ENCODE results near the gene PPP1R1C.

The PPP1R1C gene

GRCh38 chr2:182113334-182113733, 127.7 kb downstream of the PPP1R1C start:
- DNase-seq (ENCODE audit: low read depth): no peak

- DNase-seq (ENCODE audit: low read depth): no peak
Measured at GRCh38 chr2:182115258-182115657, 129.6 kb downstream of the PPP1R1C start.

DNA sequence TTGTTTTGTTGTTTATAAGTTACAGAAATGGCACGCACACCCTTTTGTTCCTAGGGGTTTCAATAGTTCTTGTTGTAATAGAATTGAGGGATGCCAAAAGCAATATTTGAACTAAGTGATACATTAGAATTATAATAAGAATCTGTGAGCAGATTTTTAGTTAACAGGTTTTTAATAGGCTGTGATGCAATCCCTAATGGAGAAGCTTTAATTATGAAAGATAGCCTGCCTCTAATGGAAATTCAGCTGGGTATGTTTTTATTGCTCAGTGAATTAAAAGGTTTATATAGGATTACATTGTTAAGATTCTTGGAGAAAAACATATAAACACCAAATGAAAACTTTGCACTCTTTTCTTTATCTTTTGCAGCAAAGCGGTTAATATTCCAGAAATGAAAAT, 131.1 kb downstream of the PPP1R1C start:
- no peak for DNase-seq (ENCODE audit: low read depth)

- no peak for DNase-seq (ENCODE audit: low read depth)
Measured at GRCh38 chr2:182117196-182117595, 131.5 kb downstream of the PPP1R1C start.

- no peak for DNase-seq (ENCODE audit: low read depth)
Measured at GRCh38 chr2:182128821-182129707, 143.4 kb downstream of the PPP1R1C start.

GRCh38 chr2:182132605-182133004, 147.0 kb downstream of the PPP1R1C start:
- no peak for DNase-seq (ENCODE audit: low read depth)

DNA sequence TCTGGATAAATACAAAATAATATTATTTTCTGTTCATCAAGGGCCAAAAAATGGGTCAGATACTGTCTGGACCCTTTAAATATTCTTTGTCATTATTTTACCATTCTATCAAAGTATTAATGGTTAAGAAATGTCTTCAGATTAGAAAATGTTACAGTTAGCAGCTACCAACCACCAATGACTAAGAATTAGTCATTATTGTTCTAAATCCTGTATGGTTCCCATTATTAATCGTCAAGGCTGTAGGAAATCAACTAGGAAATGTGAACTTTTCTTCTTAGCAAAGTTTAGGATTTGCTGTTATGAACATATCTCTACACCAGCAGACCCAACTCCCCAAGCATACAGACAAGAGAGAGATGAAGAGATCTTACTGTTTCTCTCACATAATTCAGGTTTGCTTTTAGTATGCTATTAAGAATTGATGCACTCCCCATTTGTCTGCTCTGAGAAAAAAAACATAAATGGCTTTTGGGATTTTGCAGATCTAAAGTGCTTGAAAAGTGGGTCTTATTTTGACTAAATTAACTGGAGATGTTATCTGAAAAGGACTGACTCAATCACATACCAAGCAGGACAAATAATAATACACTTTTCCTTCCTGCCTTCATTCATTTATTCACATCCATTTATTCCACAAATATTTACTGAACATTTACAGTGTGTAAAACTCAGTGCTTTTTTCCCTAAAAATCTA, 147.7 kb downstream of the PPP1R1C start:
- DNase-seq (ENCODE audit: low read depth): no peak

DNA sequence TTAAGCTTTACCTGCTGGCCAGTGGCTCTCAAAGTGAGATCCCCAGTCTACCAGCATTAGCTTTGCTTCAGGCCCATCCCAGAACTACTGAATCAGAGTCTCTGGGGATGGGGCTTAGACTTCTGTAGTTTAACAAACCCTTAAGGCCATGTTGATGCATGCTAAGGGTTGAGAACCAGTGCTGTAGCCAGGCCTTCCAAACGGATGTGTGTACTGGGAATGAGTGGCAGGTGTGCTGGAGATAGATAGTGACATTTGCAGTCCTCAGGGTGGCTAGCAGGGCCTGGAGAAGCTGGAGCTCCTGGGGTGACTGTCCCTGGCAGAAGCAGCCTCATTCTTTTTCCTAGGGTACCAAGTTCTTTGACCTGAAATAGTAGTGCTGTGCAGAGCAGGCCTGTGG, 148.5 kb downstream of the PPP1R1C start:
- DNase-seq (ENCODE audit: low read depth): no peak

DNA sequence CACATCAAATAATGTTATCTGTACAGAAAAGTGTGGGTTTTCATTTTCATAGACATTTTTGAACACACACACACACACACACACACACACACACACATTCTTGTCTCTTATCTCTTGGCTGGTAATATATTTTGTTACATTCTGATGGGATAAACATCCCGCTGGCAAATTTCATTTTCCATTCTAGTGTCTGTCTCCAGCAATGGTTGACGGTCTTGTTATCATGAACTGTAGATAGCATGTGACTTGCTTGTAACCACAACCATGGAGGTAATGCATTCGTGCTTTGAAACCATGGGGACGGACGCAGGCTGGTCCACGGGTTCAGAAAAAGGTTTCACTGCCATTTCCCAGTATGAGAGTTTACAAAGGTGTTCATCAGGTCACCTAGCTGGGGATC, 156.4 kb downstream of the PPP1R1C start:
- no peak for DNase-seq (ENCODE audit: low read depth)

GRCh38 chr2:182144041-182144775, 158.6 kb downstream of the PPP1R1C start:
- DNase-seq (ENCODE audit: low read depth): no peak

- DNase-seq (ENCODE audit: low read depth): no peak
Measured at GRCh38 chr2:182144776-182145165, 159.1 kb downstream of the PPP1R1C start.

DNA sequence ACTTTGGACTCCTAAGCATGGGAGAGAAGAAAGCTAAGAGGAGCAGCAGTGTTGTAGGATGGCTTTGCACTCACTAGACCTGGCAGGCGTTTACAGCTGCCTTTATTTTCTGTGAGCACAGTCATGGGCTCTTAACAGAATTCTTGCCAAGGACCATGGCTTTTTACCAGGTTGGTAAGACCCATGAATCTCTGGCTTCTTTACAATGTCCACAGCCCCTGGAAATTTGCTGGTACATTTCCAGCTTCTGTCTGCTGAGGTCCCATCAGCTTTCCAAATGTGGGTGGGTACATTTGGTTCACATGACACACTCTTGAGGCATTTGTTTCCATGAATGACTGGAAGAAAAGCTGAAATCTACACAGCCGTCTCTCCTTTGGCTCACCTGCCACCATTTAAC, 162.7 kb downstream of the PPP1R1C start:
- no peak for DNase-seq (ENCODE audit: low read depth)

- no peak for DNase-seq (ENCODE audit: low read depth)
Measured at GRCh38 chr2:182163878-182164277, 178.2 kb downstream of the PPP1R1C start.

DNA sequence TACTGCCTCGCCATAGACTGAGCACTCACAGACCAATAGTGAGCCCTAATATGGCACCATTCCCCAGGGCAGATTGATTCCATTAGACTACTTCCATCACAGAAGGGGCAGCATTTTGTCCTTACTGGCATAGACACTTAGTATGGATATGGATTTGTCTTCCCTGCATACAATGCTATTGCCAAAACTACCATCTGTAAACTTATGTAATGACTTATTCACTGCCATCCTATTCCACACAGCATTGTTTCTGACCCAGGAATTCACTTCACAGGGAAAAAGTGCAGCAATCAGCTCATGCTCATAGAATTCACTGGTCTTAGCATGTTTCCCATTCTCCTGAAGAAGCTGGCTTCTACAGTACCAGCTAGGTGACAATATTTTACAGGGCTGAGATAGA, 179.0 kb downstream of the PPP1R1C start:
- DNase-seq (ENCODE audit: low read depth): no peak

GRCh38 chr2:182165202-182165601, 179.5 kb downstream of the PPP1R1C start:
- DNase-seq (ENCODE audit: low read depth): no peak

- no peak for DNase-seq (ENCODE audit: low read depth)
Measured at GRCh38 chr2:182166406-182166805, 180.8 kb downstream of the PPP1R1C start.

GRCh38 chr2:182166841-182167240, 181.2 kb downstream of the PPP1R1C start:
- no peak for DNase-seq (ENCODE audit: low read depth)
